Karpas-422 (cell line): ENCODE data around the gene GCNT2. TPM values are rescaled to one million over a fixed set of nuclear protein-coding genes. Genes with fewer than 3 reads are reported as not detected.

Source experiments
- DNase-seq: peaks from one replicate; pipeline ENCODE4 v3.0.0-alpha.2; 2015
- H2AFZ ChIP-seq: fragments of 200-600 bp; sonication (generic); 2 replicates; pipeline ENCODE4 v1.6.1; 2014; ENCODE audit warnings: antibody characterized with exemption, low read length, mixed read lengths
- H3K27ac ChIP-seq: fragments of 200-600 bp; sonication (generic); 2 replicates; pipeline ENCODE4 v1.5.1; 2014; ENCODE audit warnings: mild to moderate bottlenecking, low read length, moderate library complexity
- H3K27me3 ChIP-seq: fragments of 200-600 bp; sonication (generic); 2 replicates; pipeline ENCODE4 v1.6.1; 2014; ENCODE audit warnings: low read length, mixed read lengths
- H3K36me3 ChIP-seq: fragments of 200-600 bp; sonication (generic); 2 replicates; pipeline ENCODE4 v1.6.1; 2014; ENCODE audit warnings: low read length, mixed read lengths; ENCODE audit not compliant: insufficient read depth
- H3K4me1 ChIP-seq: fragments of 200-600 bp; sonication (generic); 2 replicates; pipeline ENCODE4 v1.6.1; 2014; ENCODE audit warnings: mild to moderate bottlenecking, low read length, mixed read lengths
- H3K4me2 ChIP-seq: fragments of 200-600 bp; sonication (generic); 2 replicates; pipeline ENCODE4 v1.6.1; 2014; ENCODE audit warnings: low read length, low read depth, mild to moderate bottlenecking; ENCODE audit not compliant: poor library complexity, severe bottlenecking
- H3K4me3 ChIP-seq: fragments of 200-600 bp; sonication (generic); 2 replicates; pipeline ENCODE4 v1.5.1; 2014; ENCODE audit warnings: mild to moderate bottlenecking, antibody characterized with exemption, low read length, mixed read lengths
- H3K79me2 ChIP-seq: fragments of 200-600 bp; sonication (generic); 2 replicates; pipeline ENCODE4 v1.6.1; 2014; ENCODE audit warnings: mild to moderate bottlenecking, low read length, mixed read lengths
- H3K9ac ChIP-seq: fragments of 200-600 bp; sonication (generic); 2 replicates; pipeline ENCODE4 v1.6.0; 2014; ENCODE audit warnings: low read length
- H3K9me2 ChIP-seq: fragments of 200-600 bp; sonication (generic), shearing (Covaris generic); replicated peaks from 2 replicates; pipeline ENCODE4 v1.6.0; 2014; ENCODE audit warnings: mild to moderate bottlenecking, low read length, moderate library complexity; ENCODE audit not compliant: insufficient read depth
- H3K9me3 ChIP-seq: fragments of 300-700, 200-600 bp; sonication (generic); 2 replicates; pipeline ENCODE4 v1.6.1; 2014; ENCODE audit warnings: low read length, mixed read lengths
- H4K20me1 ChIP-seq: fragments of 200-600 bp; sonication (generic); 2 replicates; pipeline ENCODE4 v1.6.1; 2014; ENCODE audit warnings: mild to moderate bottlenecking, antibody characterized with exemption, low read length, low read depth; ENCODE audit not compliant: insufficient read depth
- total RNA-seq: library from RNA; depleted of rRNA; stranded (reverse); fragments of >200 nt; shearing (Covaris generic); gene quantifications from 2 replicates; pipeline ENCODE4 v1.2.3, GENCODE V29; 2014; ENCODE audit warnings: low replicate concordance

The GCNT2 gene
- total RNA-seq, 1 experiment from 2014 or later: 21.3 TPM

- H3K9ac ChIP-seq: no peak overlapping the region
- no peak for DNase-seq
- no peaks in the 10 kb centered on the region for H3K27me3 ChIP-seq
- no peaks in the 10 kb centered on the region for H3K9me3 ChIP-seq
- peak overlapping the region; percentile 72 for H3K4me2 ChIP-seq
- no peak overlapping the region for H3K4me3 ChIP-seq
- no peaks in the 10 kb centered on the region for H4K20me1 ChIP-seq
- peaks cover 85% of the 10 kb centered on the region for H3K4me1 ChIP-seq
- H3K36me3 ChIP-seq: no peaks in the 10 kb centered on the region
- peaks cover 97% of the 10 kb centered on the region for H3K79me2 ChIP-seq
- peak overlapping the region; percentile 89 for H3K27ac ChIP-seq
- H2AFZ ChIP-seq: no peak overlapping the region
- H3K9me2 ChIP-seq: no peaks in the 10 kb centered on the region
Measured at GRCh38 chr6:10556589-10556988, 35.4 kb downstream of the GCNT2 start.

GRCh38 chr6:10556992-10557391, 35.8 kb downstream of the GCNT2 start:
- Histone ChIP-seq H3K4me3 (no peak overlapping the region), H3K27ac (peak overlapping the region; percentile 89), H2AFZ (no peak overlapping the region), H3K27me3 (no peaks in the 10 kb centered on the region), H3K9me2 (no peaks in the 10 kb centered on the region), H3K79me2 (peaks cover 98% of the 10 kb centered on the region), H3K4me2 (peak overlapping the region; percentile 72), H4K20me1 (no peaks in the 10 kb centered on the region), H3K9ac (no peak overlapping the region), H3K9me3 (no peaks in the 10 kb centered on the region), H3K4me1 (peaks cover 89% of the 10 kb centered on the region), H3K36me3 (no peaks in the 10 kb centered on the region)
- DNase-seq: no peak

GRCh38 chr6:10557913-10558312, 36.8 kb downstream of the GCNT2 start:
- no peaks in the 10 kb centered on the region for H3K27me3 ChIP-seq
- no peaks in the 10 kb centered on the region for H4K20me1 ChIP-seq
- peaks cover 98% of the 10 kb centered on the region for H3K79me2 ChIP-seq
- H3K9me3 ChIP-seq: no peaks in the 10 kb centered on the region
- no peak overlapping the region; the same call in 1 of the 2 replicates for H3K4me3 ChIP-seq
- peaks cover 86% of the 10 kb centered on the region for H3K4me1 ChIP-seq
- peak overlapping the region; percentile 89 for H3K27ac ChIP-seq
- H3K4me2 ChIP-seq: peak overlapping the region; percentile 72
- DNase-seq: no peak
- no peaks in the 10 kb centered on the region for H3K9me2 ChIP-seq
- H2AFZ ChIP-seq: no peak overlapping the region
- H3K36me3 ChIP-seq: no peaks in the 10 kb centered on the region
- H3K9ac ChIP-seq: peak overlapping the region; percentile 36; the same call in 1 of the 2 replicates

GRCh38 chr6:10558565-10558964, 37.4 kb downstream of the GCNT2 start:
- no peak overlapping the region for H2AFZ ChIP-seq
- H3K36me3 ChIP-seq: no peaks in the 10 kb centered on the region
- H3K27me3 ChIP-seq: no peaks in the 10 kb centered on the region
- H3K79me2 ChIP-seq: peaks cover 96% of the 10 kb centered on the region
- peak overlapping the region; percentile 50 for H3K4me3 ChIP-seq
- peaks cover 80% of the 10 kb centered on the region for H3K4me1 ChIP-seq
- H4K20me1 ChIP-seq: no peaks in the 10 kb centered on the region
- H3K9ac ChIP-seq: peak overlapping the region; percentile 48
- H3K9me2 ChIP-seq: no peaks in the 10 kb centered on the region
- DNase-seq: no peak
- H3K27ac ChIP-seq: peak overlapping the region; percentile 89
- peak overlapping the region; percentile 72 for H3K4me2 ChIP-seq
- H3K9me3 ChIP-seq: no peaks in the 10 kb centered on the region

- Histone ChIP-seq H2AFZ (no peak overlapping the region), H3K9ac (peak overlapping the region; percentile 48; the same call in 1 of the 2 replicates), H3K4me3 (no peak overlapping the region), H3K27me3 (no peaks in the 10 kb centered on the region), H3K4me2 (peak overlapping the region; percentile 72), H3K9me2 (no peaks in the 10 kb centered on the region), H3K9me3 (no peaks in the 10 kb centered on the region), H3K36me3 (no peaks in the 10 kb centered on the region), H3K27ac (peak overlapping the region; percentile 89), H3K4me1 (peaks cover 69% of the 10 kb centered on the region), H3K79me2 (peaks cover 94% of the 10 kb centered on the region), H4K20me1 (no peaks in the 10 kb centered on the region)
- DNase-seq: no peak
Measured at GRCh38 chr6:10559522-10560152, 38.5 kb downstream of the GCNT2 start.

GRCh38 chr6:10561611-10562199, 40.6 kb downstream of the GCNT2 start:
- no peaks in the 10 kb centered on the region for H3K9me2 ChIP-seq
- H3K79me2 ChIP-seq: peaks cover 94% of the 10 kb centered on the region
- H3K4me3 ChIP-seq: no peak overlapping the region
- H3K27me3 ChIP-seq: no peaks in the 10 kb centered on the region
- H3K9ac ChIP-seq: no peak overlapping the region
- H3K4me1 ChIP-seq: peaks cover 48% of the 10 kb centered on the region
- no peak for DNase-seq
- H3K27ac ChIP-seq: no peak overlapping the region
- H3K4me2 ChIP-seq: no peak overlapping the region
- no peaks in the 10 kb centered on the region for H3K9me3 ChIP-seq
- H4K20me1 ChIP-seq: no peaks in the 10 kb centered on the region
- no peaks in the 10 kb centered on the region for H3K36me3 ChIP-seq
- H2AFZ ChIP-seq: no peak overlapping the region

GRCh38 chr6:10564975-10565673, 44.0 kb downstream of the GCNT2 start:
- H4K20me1 ChIP-seq: no peaks in the 10 kb centered on the region
- H3K27me3 ChIP-seq: no peaks in the 10 kb centered on the region

GRCh38 chr6:10565913-10566312, 44.8 kb downstream of the GCNT2 start:
- DNase-seq: no peak
- Histone ChIP-seq H4K20me1 (no peaks in the 10 kb centered on the region), H3K9ac (no peak overlapping the region), H3K9me3 (no peaks in the 10 kb centered on the region), H3K4me3 (no peak overlapping the region), H3K9me2 (no peaks in the 10 kb centered on the region), H3K4me2 (no peak overlapping the region), H3K36me3 (no peaks in the 10 kb centered on the region), H3K27me3 (no peaks in the 10 kb centered on the region), H3K79me2 (peaks cover 92% of the 10 kb centered on the region), H3K27ac (no peak overlapping the region), H2AFZ (no peak overlapping the region), H3K4me1 (peaks cover 7% of the 10 kb centered on the region)

More at GRCh38 chr6:10564975-10565673, 44.0 kb downstream of the GCNT2 start:
- Histone ChIP-seq H3K4me2 (no peak overlapping the region), H3K27ac (no peak overlapping the region), H3K79me2 (peaks cover 92% of the 10 kb centered on the region), H3K4me3 (no peak overlapping the region), H3K9me2 (no peaks in the 10 kb centered on the region), H3K9me3 (no peaks in the 10 kb centered on the region), H3K36me3 (no peaks in the 10 kb centered on the region), H3K4me1 (peaks cover 14% of the 10 kb centered on the region), H2AFZ (no peak overlapping the region), H3K9ac (no peak overlapping the region)
- DNase-seq: no peak
